IMR-90 (cell line): ENCODE data around the gene LCE3C.

Source experiments
- BHLHE40 ChIP-seq: fragments of 150-350 bp; IDR thresholded peaks from 2 replicates; pipeline ENCODE4 v1.6.1; 2016; ENCODE audit warnings: mild to moderate bottlenecking, low read depth, low read length
- CEBPB ChIP-seq: IDR thresholded peaks from 2 replicates; pipeline ENCODE4 v1.6.1; 2012; ENCODE audit warnings: low read depth, low read length, improper control_type of control experiment
- CTCF ChIP-seq: conservative IDR thresholded peaks from 2 replicates; pipeline ENCODE4 v1.5.1; 2012; ENCODE audit warnings: mild to moderate bottlenecking, low read depth, low read length, improper control_type of control experiment
- ELK1 ChIP-seq: fragments of 150-350 bp; IDR thresholded peaks from 2 replicates; pipeline ENCODE4 v1.6.1; 2016; ENCODE audit warnings: low read depth, mild to moderate bottlenecking, low read length, moderate library complexity, borderline replicate concordance
- MAFK ChIP-seq: IDR thresholded peaks from 2 replicates; pipeline ENCODE4 v1.6.1; 2012; ENCODE audit warnings: low read depth, low read length, improper control_type of control experiment
- MAZ ChIP-seq: IDR thresholded peaks from 2 replicates; pipeline ENCODE4 v1.6.1; 2012; ENCODE audit warnings: low read depth, mild to moderate bottlenecking, low read length, improper control_type of control experiment, moderate library complexity, borderline replicate concordance
- MXI1 ChIP-seq: IDR thresholded peaks from 2 replicates; pipeline ENCODE4 v1.6.1; 2012; ENCODE audit warnings: low read depth, mild to moderate bottlenecking, low read length, moderate library complexity, borderline replicate concordance
- POLR2A ChIP-seq: IDR thresholded peaks from 2 replicates; pipeline ENCODE4 v1.6.1; 2012; ENCODE audit warnings: mild to moderate bottlenecking, low read depth, low read length
- RAD21 ChIP-seq: IDR thresholded peaks from 2 replicates; pipeline ENCODE4 v1.6.1; 2012; ENCODE audit warnings: low read length, improper control_type of control experiment
- RCOR1 ChIP-seq: IDR thresholded peaks from 2 replicates; pipeline ENCODE4 v1.6.1; 2012; ENCODE audit warnings: mild to moderate bottlenecking, low read length, improper control_type of control experiment; ENCODE audit not compliant: insufficient replicate concordance
- RFX5 ChIP-seq: IDR thresholded peaks from 2 replicates; pipeline ENCODE4 v1.8.0; 2012; ENCODE audit warnings: low read depth, mild to moderate bottlenecking, low read length, moderate library complexity
- SMC3 ChIP-seq: fragments of 150-350 bp; IDR thresholded peaks from 2 replicates; pipeline ENCODE4 v1.6.1; 2016; ENCODE audit warnings: low read depth, mild to moderate bottlenecking, antibody characterized with exemption, low read length, moderate library complexity
- USF2 ChIP-seq: fragments of 150-350 bp; IDR thresholded peaks from 2 replicates; pipeline ENCODE4 v1.6.1; 2017; ENCODE audit warnings: mild to moderate bottlenecking, antibody characterized with exemption, low read length, low read depth

GRCh38 chr1:152599934-152600333 is at the start of gene LCE3C:
- TF ChIP-seq CTCF (no peak), POLR2A (no peak), MAZ (no peak), CEBPB (no peak), RCOR1 (no peak), USF2 (no peak), ELK1 (no peak), MXI1 (no peak), MAFK (no peak), BHLHE40 (no peak), RFX5 (no peak), RAD21 (no peak), SMC3 (no peak)
